Measurements from ENCODE around the gene ZNF43.
"Not testable (repeated sequence)": the region's sequence is repeated elsewhere in the genome, so short reads cannot be mapped to it uniquely, and the experiment has no call there.

Gene ZNF43

GRCh38 chr19:21835810-21836444, at the start of gene ZNF43:
TSS of gene ZNF43 (minus strand) at chr19:21836182. CDS start at chr19:21836038, 144 bp downstream.
- peak; percentile 92 to 95 for DNase-seq

- DNase-seq = not testable (repeated sequence)
Observed at GRCh38 chr19:21885516-21885915, 49.5 kb upstream of the ZNF43 start.

GRCh38 chr19:21884786-21885185, 48.8 kb upstream of the ZNF43 start:
- DNase-seq = not testable (repeated sequence)

GRCh38 chr19:21883516-21883915, 47.5 kb upstream of the ZNF43 start:
- DNase-seq = no peak

GRCh38 chr19:21880761-21881160, 44.8 kb upstream of the ZNF43 start:
- not testable (repeated sequence) for DNase-seq

GRCh38 chr19:21878646-21879045, 42.7 kb upstream of the ZNF43 start:
- DNase-seq = no peak

GRCh38 chr19:21877976-21878375, 42.0 kb upstream of the ZNF43 start:
- DNase-seq = no peak

GRCh38 chr19:21876608-21877007, 40.6 kb upstream of the ZNF43 start:
- not testable (repeated sequence) for DNase-seq

- no peak for DNase-seq
Observed at GRCh38 chr19:21856773-21857514, 21.0 kb upstream of the ZNF43 start.

GRCh38 chr19:21851596-21852345, 15.8 kb upstream of the ZNF43 start:
- peak; percentile 88 to 93 for DNase-seq

- DNase-seq = no peak
Observed at GRCh38 chr19:21850656-21851255, 14.8 kb upstream of the ZNF43 start.

GRCh38 chr19:21848706-21849105, 12.7 kb upstream of the ZNF43 start:
- DNase-seq = no peak

GRCh38 chr19:21843081-21843480, 7.1 kb upstream of the ZNF43 start:
- DNase-seq = no peak

- no peak for DNase-seq
Observed at GRCh38 chr19:21841488-21842097, 5.6 kb upstream of the ZNF43 start.

- DNase-seq = no peak
Observed at GRCh38 chr19:21841081-21841480, 5.1 kb upstream of the ZNF43 start.

GRCh38 chr19:21839976-21840375, 4.0 kb upstream of the ZNF43 start:
- DNase-seq = no peak

- no peak for DNase-seq
Observed at GRCh38 chr19:21838646-21839045, 2.7 kb upstream of the ZNF43 start.

GRCh38 chr19:21835429-21835809, 563 bp downstream of the ZNF43 start:
- no peak for DNase-seq

GRCh38 chr19:21833733-21834132, 2.2 kb downstream of the ZNF43 start:
- DNase-seq = no peak

- no peak for DNase-seq
Observed at GRCh38 chr19:21824679-21825078, 11.3 kb downstream of the ZNF43 start.

GRCh38 chr19:21823224-21823623, 12.8 kb downstream of the ZNF43 start:
- DNase-seq = no peak

GRCh38 chr19:21812448-21812847, 23.5 kb downstream of the ZNF43 start:
- no peak for DNase-seq
